Suprapubic skin (tissue), 4 donors: Measurements from ENCODE around the gene CDKN2D. TPM values are rescaled to one million over a fixed set of nuclear protein-coding genes. Genes with fewer than 3 reads are reported as not detected.

Source experiments
- DNase-seq, 2 donors: peaks; one replicate each; pipeline ENCODE4 v3.0.0-alpha.2; 2019; ENCODE audit warnings: low spot score in 2 of 2
- H3K27ac ChIP-seq: fragments of 200-600 bp; sonication (generic); one replicate; pipeline ENCODE4 v1.5.1; 2019
- H3K27me3 ChIP-seq: fragments of 200-600 bp; sonication (generic); one replicate; pipeline ENCODE4 v1.5.1; 2019
- H3K36me3 ChIP-seq: fragments of 200-600 bp; sonication (generic); one replicate; pipeline ENCODE4 v1.5.1; 2019
- H3K4me1 ChIP-seq: fragments of 200-600 bp; sonication (generic); one replicate; pipeline ENCODE4 v1.5.1; 2019
- H3K4me3 ChIP-seq: fragments of 200-600 bp; sonication (generic); one replicate; pipeline ENCODE4 v1.5.1; 2019; ENCODE audit warnings: mild to moderate bottlenecking
- H3K9me3 ChIP-seq: fragments of 200-600 bp; sonication (generic); one replicate; pipeline ENCODE4 v1.5.1; 2019
- EP300 ChIP-seq: sonication (generic); formaldehyde crosslinking; IDR thresholded peaks from one replicate; pipeline ENCODE4 v1.6.1; 2017; ENCODE audit warnings: antibody characterized with exemption
- POLR2A ChIP-seq, 2 donors: fragments of 450-650 bp; IDR thresholded peaks; one replicate each; pipeline ENCODE4 v1.6.1; 2017; ENCODE audit warnings: antibody characterized with exemption in 2 of 2, mild to moderate bottlenecking in 2 of 2, moderate library complexity in 2 of 2
- POLR2AphosphoS5 ChIP-seq, 3 donors: sonication (generic); formaldehyde crosslinking; IDR thresholded peaks; one replicate each; pipeline ENCODE4 v1.6.1; 2017; ENCODE audit warnings: antibody characterized with exemption in 3 of 3
- WGBS: methylation state at CpG from one replicate; pipeline ENCODE4 v1.1.5; 2018; 5-methylcytosine and 5-hydroxymethylcytosine counted together
- total RNA-seq, 4 donors: library from RNA; depleted of rRNA; stranded (reverse); fragments of >200 nt; gene quantifications; one replicate each; pipeline ENCODE4 v1.1.0, GENCODE V29; 2016
- TF ChIP-seq, protein P1 (sequence below), 2 donors: fragments of 200-600 bp in 1 of 2; fragments of 450-650 bp in 1 of 2; sonication (generic) in 1 of 2; IDR thresholded peaks; one replicate each; pipeline ENCODE4 v1.5.1; 2016 to 2019; ENCODE audit warnings: antibody characterized with exemption in 2 of 2, mild to moderate bottlenecking in 1 of 2, moderate library complexity in 1 of 2

The CDKN2D gene
- total RNA-seq, 4 donors from 2014 or later: 8.9 to 11.6 (median 10.3) TPM

- peaks cover 2% of the 10 kb centered on the region for H3K4me1 ChIP-seq
- H3K27ac ChIP-seq: peak within 1 kb of the TSS; percentile 41
- TF ChIP-seq POLR2AphosphoS5 (IDR thresholded peaks at IDR 0.05) (no peak), POLR2A (IDR thresholded peaks at IDR 0.05) (no peak), EP300 (no peak)
- TF ChIP-seq, protein P1, sequence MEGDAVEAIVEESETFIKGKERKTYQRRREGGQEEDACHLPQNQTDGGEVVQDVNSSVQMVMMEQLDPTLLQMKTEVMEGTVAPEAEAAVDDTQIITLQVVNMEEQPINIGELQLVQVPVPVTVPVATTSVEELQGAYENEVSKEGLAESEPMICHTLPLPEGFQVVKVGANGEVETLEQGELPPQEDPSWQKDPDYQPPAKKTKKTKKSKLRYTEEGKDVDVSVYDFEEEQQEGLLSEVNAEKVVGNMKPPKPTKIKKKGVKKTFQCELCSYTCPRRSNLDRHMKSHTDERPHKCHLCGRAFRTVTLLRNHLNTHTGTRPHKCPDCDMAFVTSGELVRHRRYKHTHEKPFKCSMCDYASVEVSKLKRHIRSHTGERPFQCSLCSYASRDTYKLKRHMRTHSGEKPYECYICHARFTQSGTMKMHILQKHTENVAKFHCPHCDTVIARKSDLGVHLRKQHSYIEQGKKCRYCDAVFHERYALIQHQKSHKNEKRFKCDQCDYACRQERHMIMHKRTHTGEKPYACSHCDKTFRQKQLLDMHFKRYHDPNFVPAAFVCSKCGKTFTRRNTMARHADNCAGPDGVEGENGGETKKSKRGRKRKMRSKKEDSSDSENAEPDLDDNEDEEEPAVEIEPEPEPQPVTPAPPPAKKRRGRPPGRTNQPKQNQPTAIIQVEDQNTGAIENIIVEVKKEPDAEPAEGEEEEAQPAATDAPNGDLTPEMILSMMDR (IDR thresholded peaks at IDR 0.05): no peak
- no peaks in the 10 kb centered on the region for H3K9me3 ChIP-seq
- H3K27me3 ChIP-seq: peaks cover 7% of the 10 kb centered on the region
- no peak for DNase-seq
- peak within 1 kb of the TSS; percentile 53 for H3K4me3 ChIP-seq
- 15% methylated on average over 35 of the region's 35 CpGs for WGBS
- no peaks in the 10 kb centered on the region for H3K36me3 ChIP-seq
These were observed 18.5 kb upstream of the CDKN2D start, which contains the start of gene AP1M2 for GRCh38 chr19:10587022-10587838. Gene AP1M2, minus strand, starts transcription at chr19:10587312. Its CDS starts 81 bp downstream, at chr19:10587231.

- no peaks in the 10 kb centered on the region for H3K9me3 ChIP-seq
- peaks cover 1% of the 10 kb centered on the region for H3K36me3 ChIP-seq
- TF ChIP-seq POLR2AphosphoS5 (IDR thresholded peaks at IDR 0.05) (no peak), EP300 (no peak), POLR2A (IDR thresholded peaks at IDR 0.05) (no peak)
- TF ChIP-seq, protein P1 (IDR thresholded peaks at IDR 0.05): no peak
- DNase-seq: no peak
- H3K4me1 ChIP-seq: peaks cover 3% of the 10 kb centered on the region
- 78% methylated on average over 6 of the region's 6 CpGs for WGBS
- H3K27ac ChIP-seq: no peak overlapping the region
- H3K27me3 ChIP-seq: peaks cover 7% of the 10 kb centered on the region
- H3K4me3 ChIP-seq: peak overlapping the region; percentile 53
These were observed 17.6 kb upstream of the CDKN2D start for GRCh38 chr19:10586396-10586795.

DNA sequence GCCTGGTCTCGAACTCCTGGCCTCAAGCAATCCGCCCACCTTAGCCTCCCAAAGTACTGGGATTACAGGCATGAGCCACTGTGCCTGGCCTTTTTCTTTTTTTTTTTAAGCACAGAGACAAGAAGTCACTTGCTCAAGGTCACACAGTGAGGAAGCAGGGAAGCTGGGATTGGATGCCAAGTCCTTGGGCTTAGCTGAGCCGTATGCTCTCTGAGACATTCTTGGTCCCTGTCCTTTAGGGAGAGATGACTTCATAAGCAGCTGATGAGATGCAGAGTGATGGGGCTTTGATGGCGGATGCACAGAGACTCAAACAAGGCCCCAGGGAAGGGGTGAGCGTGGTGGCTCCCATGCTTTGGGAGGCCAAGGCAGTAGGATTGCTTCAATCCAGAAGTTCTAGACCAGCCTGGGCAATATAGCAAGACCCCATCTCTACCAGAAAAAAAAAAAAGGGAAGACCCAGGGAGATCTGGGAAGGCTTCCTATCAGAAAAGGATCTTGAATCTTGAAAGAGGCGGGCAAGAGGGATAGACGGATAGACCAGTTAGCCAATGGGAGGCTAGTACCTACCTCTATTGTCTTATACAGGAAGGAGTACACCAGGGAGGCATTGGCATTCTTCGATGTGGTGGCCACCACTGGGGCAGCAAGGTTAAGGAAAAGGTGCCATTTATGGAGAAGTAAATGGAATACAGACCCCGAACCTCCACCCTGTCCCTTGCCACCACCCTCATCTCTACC, 14.4 kb upstream of the CDKN2D start:
- H3K36me3 ChIP-seq: peaks cover 3% of the 10 kb centered on the region
- H3K27me3 ChIP-seq: peaks cover 7% of the 10 kb centered on the region
- 86% methylated on average over 9 of the region's 9 CpGs for WGBS
- peaks cover 7% of the 10 kb centered on the region for H3K4me1 ChIP-seq
- DNase-seq: no peak
- no peaks in the 10 kb centered on the region for H3K9me3 ChIP-seq
- TF ChIP-seq POLR2AphosphoS5 (IDR thresholded peaks at IDR 0.05): no peak
- no peak for TF ChIP-seq EP300
- TF ChIP-seq, protein P1 (IDR thresholded peaks at IDR 0.05): no peak
- no peak for TF ChIP-seq POLR2A (IDR thresholded peaks at IDR 0.05)
- H3K27ac ChIP-seq: no peak overlapping the region
- H3K4me3 ChIP-seq: no peak overlapping the region

GRCh38 chr19:10582091-10582490, 13.3 kb upstream of the CDKN2D start:
- Histone ChIP-seq H3K27ac (no peak overlapping the region), H3K4me1 (peaks cover 7% of the 10 kb centered on the region), H3K27me3 (peaks cover 4% of the 10 kb centered on the region), H3K36me3 (peaks cover 3% of the 10 kb centered on the region), H3K9me3 (no peaks in the 10 kb centered on the region), H3K4me3 (no peak overlapping the region)
- TF ChIP-seq POLR2A (IDR thresholded peaks at IDR 0.05) (no peak), EP300 (no peak), POLR2AphosphoS5 (IDR thresholded peaks at IDR 0.05) (no peak)
- TF ChIP-seq, protein P1 (IDR thresholded peaks at IDR 0.05): no peak
- no peak for DNase-seq
- 88% methylated on average over 13 of the region's 13 CpGs for WGBS
